HG02678 (cell line): Measurements from ENCODE around the gene TM7SF3.

ENCODE experiments used
- ATAC-seq: cut with Tn5 transposase; IDR thresholded peaks from one replicate; pipeline ENCODE4 v1.9.1; 2021; ENCODE audit warnings: mild to moderate bottlenecking, moderate library complexity; ENCODE audit not compliant: unreplicated experiment

TM7SF3 gene

DNA sequence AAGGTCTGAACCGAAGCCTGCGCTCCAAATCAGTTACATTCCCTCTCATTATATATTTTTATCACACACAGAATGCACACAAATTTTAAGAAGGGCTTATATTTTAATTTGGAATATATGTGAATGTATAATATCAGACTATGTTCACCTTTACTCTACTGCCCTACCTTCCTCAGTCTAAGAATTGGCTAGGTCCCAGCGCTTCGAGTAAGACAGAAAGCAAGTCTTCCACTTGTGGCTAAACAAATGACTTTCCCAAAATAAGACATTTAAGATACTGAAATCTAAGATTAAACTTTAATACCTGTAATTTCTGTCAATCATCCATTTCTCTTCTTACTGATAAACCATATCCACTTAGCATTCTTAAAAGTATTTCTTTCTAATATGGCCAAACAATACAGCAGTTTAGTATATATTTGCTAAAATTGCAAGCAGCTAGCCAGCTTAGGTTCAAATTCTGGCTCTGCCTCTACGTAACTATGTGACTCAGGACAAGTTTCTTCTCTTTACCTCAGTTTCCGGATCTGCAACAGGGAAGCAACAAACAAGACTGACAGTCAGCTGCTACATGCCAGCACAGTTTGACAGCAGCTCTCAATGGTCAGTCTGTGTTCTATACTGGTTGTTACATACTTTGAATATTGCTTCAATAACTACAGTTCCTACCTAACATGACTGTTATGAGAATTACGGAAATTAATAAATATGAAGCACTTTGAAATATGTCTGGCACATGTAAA, 78.4 kb downstream of the TM7SF3 start:
- ATAC-seq: no peak

- no peak for ATAC-seq
Measured at GRCh38 chr12:26929590-26929989, 84.6 kb downstream of the TM7SF3 start.

DNA sequence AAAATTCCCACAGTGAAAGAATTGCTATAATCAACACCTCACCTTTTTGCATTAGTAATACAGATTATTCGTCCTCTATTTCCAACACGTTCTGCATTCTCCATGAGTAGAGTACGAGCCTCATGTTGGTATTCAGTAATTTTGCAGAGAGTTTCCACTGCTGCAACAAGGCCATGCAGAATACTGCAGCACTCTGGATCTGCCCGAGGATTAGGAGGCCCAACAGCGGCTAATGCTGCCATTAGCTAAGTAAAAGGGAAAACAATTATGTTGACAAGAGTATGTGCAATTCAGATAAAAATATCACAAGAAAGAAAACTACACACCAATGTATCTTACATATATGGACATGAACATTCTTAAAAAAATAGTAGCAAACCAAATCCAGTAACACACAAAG, 85.5 kb downstream of the TM7SF3 start:
- no peak for ATAC-seq
